NCI-H1092 (cell line): ENCODE data around the gene MRC2.

Experiments
- DNase-seq: peaks from one replicate; lab custom pipeline; 2025; lab: John Stamatoyannopoulos, UW

Gene MRC2

DNA sequence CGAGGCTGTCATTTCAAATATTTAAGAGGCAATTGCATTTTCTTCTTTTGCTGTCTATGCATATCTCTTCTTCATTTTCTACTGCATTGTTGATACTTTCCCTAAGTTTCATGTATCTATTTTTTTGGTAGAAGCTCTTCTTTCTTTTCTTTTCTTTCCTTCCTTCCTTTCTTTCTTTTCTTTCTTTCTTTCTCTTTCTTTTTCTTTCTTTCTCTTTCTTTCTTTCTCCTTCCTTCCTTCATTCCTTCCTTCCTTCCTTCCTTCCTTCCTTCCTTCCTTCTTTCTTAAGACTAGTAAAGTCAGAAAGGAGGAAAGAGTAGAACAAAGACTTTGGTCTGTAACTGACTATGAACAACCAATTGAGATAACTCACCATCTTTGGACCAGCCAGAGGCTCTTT is 33.9 kb downstream of the MRC2 start:
- DNase-seq, result no peak

DNA sequence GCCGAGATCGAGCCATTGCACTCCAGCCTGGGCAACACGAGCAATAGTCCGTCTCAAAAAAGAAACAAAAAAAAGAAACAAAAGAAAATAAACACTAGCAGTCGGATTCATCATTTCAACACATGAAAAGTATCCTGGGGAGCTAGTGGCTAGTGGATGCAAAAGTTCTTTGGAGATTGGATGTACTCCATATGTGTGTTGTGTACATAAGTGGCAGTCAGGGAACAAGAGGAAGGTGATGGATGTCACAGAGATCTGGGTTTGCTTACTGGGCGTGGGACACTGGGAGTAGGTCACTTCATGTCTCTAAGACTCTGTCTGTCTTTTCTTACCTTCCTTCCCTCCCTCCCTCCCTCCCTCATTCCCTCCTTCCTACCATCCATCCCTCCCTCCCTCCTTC is 35.4 kb downstream of the MRC2 start:
- DNase-seq, result no peak

DNA sequence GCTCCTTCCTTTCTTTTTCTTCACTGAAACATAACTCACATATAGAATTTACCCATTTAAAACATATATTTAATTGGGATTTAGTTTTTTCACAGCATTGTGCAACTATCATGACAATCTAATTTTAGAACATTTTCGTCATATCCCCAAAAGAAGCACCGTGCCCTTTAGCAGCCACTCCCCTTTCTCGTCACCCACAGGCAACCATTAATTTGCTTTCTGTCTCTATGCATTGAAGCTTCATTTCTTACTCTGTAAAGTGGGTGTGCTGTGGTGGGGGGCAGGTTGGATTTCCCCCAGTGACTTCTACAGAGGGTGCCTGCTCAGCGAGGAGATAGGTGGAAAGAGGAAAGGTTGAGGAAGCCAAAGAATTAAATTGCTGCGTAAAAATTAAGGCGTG is 35.8 kb downstream of the MRC2 start:
- no peak for DNase-seq

GRCh38 chr17:62664336-62665120 is 37.1 kb downstream of the MRC2 start:
- no peak for DNase-seq

DNA sequence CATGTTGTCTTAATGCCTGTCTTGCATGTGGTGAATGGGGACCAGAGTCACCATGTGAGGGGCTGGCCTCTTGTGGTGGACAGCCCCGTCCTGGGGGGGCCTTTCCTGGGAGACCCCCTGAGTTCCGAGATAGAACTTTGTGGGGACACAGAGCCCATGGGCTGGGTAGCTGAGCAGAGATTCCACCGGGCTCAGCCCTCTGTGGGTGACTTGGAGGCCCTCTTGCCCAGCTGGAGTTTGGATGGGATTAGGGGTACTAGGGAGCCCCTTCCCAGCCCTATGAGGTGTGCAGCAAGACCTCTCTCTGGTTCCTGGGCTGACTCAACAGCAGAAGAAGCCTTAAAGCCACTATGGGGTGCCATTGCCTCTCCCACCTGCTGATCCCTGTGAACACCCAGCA is 38.1 kb downstream of the MRC2 start:
- no peak for DNase-seq

- DNase-seq, result no peak
Observed at GRCh38 chr17:62666061-62666800, 38.8 kb downstream of the MRC2 start.

DNA sequence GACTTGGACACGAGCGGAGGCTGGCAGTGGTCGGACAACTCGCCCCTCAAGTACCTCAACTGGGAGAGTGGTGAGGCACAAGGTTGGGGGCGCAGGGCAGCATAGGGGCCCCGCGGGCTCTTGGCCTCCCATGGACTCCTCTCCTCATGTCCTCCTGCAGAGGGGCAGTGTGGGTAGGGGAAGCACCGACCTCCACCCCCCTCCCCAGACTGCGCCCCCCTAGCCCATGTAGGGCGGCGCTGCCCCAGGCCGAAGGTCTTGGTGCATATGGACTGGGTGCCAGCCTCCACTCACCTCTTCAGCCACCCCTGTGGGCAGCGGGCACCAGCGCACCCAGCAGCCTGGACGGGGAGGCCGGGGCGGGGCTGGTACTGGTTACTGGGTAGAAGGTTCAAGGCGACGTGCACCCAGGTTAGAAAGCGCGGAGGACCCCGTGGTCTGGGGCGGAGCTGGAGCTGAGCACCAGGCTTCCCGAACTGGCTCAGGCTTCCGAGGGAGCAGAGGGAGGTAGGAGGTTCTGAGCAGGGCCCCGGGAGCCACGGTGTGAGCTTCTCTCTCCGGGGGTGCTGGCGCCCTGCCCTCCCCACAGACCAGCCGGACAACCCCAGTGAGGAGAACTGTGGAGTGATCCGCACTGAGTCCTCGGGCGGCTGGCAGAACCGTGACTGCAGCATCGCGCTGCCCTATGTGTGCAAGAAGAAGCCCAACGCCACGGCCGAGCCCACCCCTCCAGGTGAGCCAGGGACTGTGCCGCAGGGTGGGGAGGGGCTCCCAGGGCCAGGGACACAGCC is 39.5 kb downstream of the MRC2 start:
- no peak for DNase-seq

GRCh38 chr17:62668091-62668804 is 40.8 kb downstream of the MRC2 start:
- DNase-seq, result no peak

DNA sequence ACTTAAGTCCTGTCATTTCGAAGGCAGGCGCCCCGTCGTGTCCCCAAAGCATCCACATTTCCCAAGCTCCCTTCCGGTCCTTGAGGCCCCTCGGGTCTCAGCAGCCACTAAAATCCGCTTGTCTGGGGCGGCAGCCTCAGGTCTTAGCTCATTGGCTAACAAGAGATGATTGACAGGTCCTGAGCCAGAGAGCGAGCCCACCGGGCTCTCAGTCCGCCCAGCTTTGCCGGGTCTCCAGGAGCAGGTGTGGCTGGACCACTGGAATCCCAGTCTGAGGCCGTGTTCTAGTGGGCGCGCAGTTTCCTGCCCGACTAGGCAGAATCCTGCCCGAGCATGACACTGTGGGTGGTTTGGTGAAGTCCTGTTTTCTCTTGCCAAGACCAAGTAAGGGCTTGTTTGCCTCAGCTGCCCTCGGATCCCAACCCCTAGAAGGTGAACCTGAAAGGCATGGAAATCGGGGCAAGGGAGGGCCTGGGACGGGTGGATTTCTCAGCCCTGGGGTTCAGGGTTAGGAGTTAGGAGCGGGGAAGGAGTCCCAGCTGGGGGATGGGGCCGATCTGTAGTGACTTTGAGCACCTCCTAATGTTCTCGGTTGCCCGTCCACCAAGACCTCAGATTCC is 42.8 kb downstream of the MRC2 start:
- DNase-seq, result no peak

DNA sequence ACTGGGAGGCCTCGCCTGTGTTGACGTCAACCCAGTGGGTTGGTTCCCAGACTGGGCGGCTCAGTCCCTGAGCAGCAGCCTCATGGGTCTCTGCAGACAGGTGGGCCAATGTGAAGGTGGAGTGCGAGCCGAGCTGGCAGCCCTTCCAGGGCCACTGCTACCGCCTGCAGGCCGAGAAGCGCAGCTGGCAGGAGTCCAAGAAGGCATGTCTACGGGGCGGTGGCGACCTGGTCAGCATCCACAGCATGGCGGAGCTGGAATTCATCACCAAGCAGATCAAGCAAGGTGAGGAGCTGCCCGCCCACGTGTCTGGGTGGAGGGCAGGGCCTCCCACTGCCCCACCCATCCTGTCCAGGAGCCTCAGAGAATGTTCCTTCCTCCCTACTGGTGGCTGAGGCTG is 44.1 kb downstream of the MRC2 start:
- peak; percentile 21 for DNase-seq

DNA sequence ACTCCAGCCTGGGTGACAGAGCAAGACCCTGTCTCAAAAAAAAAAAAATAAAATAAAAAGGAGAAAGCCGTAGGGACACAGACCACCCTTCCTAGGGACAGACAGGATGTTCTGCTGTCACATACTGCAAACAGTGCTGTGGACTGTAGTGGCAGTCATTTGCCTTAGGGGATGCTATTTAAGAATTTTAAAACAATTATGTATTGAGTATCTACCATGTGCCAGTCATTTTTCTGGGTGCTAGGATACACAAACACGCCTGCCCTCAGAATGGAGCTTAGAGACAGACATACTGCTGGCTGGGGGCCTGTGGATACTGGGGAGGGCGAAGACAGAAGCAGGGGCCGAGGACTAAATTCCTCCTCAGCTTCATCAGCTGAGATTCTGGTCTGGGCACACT is 45.5 kb downstream of the MRC2 start:
- DNase-seq, result no peak

DNA sequence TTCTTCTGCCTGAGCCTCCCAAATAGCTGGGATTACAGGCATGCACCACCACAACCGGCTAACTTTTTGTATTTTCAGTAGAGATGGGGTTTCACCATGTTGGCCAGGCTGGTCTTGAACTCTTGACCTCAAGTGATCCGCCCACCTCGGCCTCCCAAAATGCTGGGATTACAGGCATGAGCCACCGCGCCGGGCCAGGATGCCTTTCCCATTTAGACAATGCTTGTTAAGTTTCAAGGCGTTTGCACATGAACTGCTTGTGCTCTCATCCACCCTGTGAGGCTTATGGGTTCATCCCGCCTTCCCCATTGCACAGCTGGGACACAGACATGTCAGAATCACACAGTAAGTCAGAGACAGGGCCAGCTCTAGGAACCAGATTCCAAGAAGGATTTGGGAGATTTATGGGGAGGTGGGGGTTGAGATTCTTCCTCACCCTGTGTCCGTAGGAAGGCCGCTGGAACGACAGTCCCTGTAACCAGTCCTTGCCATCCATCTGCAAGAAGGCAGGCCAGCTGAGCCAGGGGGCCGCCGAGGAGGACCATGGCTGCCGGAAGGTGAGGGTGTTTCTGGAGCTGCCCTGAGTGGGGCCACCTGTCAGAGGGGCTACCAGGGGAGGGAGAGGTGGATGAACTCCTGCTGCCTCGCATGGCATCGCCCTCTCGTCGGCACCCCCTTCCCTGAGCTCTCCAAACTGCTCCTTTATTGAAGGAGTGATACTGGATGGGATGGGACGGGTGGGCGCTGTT is 46.3 kb downstream of the MRC2 start:
- DNase-seq, result no peak

DNA sequence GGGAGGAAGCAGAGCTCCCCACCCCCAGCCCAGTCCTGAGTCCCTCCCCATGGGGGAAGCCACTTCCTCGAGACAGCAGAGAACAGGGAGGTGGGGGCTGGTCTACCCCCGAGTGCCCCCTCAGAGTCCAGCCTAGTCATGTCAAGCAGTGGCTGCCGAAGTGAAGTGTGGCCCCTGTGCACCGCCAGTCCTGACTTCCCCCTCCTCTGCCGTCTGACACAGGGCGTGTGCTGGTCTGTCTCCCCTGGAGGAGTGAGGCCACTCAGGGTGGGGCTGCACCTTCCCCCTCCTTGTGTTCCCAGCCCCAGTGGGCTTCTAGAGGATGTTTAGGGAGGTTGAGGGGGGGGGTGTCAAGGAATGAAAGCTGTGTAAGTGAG is 46.9 kb downstream of the MRC2 start:
- DNase-seq, result no peak

GRCh38 chr17:62674841-62675240 is 47.4 kb downstream of the MRC2 start:
- DNase-seq, result no peak

DNA sequence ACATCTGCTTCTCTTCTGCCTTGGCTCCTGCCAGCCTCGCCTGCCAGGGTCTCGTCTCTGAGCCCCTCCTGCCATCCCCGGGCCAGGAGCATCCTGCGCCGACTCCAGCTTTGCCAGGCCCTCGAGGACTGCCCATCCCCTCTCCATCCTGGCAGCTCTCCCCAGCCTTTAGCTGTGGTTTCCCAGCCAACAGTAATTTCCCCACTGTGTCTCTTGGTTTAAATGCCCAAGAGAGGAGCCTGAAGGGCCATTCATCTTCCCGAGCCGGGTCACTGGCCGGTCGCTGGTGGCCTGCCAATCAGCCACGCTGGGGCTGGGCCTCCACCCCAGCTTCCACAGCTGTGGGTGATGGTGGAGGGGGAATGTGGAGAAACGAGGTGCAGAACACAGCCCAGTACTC is 47.8 kb downstream of the MRC2 start:
- DNase-seq, result peak; percentile 74

- DNase-seq, result no peak
Observed at GRCh38 chr17:62675701-62676100, 48.2 kb downstream of the MRC2 start.

- no peak for DNase-seq
Observed at GRCh38 chr17:62676231-62676943, 48.9 kb downstream of the MRC2 start.

DNA sequence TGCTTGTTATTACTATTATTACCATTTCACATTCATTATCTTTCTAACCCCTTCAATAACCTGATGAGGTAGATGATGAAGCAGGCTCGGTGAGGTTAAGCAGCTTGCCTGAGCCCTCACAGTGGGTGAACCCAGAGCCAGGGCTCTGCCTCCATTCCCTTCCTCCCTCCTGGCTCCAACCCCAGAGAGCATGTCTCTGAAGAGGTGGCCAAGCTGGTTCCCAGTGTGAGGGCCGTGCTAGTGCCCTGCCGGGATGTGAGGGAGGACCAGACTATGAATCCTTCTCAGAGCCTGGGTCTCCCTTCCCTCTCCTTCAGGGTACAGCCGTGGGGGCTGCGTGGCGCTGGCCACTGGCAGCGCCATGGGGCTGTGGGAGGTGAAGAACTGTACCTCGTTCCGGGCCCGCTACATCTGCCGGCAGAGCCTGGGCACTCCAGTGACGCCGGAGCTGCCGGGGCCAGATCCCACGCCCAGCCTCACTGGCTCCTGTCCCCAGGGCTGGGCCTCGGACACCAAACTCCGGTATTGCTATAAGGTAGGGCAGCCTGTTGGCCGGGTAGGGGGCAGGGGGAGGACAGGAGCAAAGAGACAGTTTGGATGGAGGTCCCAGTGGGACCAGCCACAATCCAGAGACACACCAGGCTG is 49.6 kb downstream of the MRC2 start:
- DNase-seq, result no peak

DNA sequence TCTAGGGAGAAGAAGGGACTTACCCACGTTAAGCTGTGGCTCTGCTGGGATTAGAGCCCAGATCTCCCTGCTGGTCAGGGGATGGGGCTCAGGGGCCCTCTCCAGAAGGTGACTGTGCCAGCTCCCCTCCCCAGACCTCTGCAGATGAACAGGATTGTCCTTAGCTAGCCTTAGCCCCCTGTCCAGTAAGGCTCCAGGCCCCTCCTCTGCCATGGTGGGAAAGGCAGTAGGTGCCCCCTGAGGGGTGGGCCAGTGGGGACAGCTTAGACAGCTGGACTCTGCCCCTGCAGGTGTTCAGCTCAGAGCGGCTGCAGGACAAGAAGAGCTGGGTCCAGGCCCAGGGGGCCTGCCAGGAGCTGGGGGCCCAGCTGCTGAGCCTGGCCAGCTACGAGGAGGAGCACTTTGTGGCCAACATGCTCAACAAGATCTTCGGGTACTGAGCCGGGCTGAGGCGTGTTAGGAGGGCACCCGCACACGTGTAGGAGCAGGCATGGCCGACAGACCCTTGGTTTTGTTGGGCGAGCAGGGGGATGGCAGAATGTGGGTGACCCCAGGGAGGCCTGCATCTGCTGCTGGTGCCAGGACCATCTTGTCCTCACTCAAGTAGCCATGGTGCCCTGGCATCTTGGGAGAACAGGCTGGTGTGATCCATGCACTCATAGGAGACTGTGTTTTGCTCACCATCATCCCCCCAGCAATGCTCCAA is 50.9 kb downstream of the MRC2 start:
- DNase-seq, result no peak
